ENCODE measurements around the gene L3MBTL2.

L3MBTL2 gene

DNA sequence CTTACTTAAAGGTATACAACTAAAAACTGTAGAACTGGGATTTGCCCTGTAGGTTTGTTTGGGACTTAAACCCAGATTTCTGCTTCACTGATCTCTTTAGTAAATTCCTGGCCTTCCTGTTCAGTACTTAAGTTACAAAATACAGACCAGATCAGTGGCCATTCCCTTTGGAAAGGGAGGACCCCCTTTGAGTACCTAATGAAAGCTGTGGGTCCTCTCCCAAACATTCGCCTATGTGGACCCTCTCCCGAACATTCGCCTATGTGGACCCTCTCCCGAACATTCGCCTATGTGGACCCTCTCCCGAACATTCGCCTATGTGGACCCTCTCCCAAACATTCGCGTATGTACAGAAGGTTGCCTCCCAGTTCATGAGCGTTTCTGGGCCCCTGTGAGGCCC, 10.3 kb downstream of the L3MBTL2 start:
- no peak for DNase-seq (ENCODE audit: low spot score)

DNA sequence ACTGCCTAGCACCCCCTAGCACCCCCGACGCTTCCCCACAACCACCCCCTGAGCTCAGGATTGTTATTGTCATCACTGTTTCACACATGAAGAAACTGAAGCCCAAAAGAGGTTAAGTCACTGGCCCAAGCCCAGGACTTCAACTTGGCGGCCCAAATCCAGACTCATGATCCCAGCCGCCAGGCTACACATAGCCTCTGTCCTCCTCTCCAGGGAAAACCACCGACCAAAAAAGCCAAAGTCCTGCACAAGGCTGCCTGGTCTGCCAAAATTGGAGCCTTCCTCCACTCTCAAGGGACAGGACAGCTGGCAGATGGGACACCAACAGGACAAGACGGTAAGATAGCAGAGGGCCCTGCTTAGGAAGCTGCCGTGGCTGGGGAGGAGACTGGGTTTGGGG, 10.8 kb downstream of the L3MBTL2 start:
- DNase-seq (ENCODE audit: low spot score) = no peak

DNA sequence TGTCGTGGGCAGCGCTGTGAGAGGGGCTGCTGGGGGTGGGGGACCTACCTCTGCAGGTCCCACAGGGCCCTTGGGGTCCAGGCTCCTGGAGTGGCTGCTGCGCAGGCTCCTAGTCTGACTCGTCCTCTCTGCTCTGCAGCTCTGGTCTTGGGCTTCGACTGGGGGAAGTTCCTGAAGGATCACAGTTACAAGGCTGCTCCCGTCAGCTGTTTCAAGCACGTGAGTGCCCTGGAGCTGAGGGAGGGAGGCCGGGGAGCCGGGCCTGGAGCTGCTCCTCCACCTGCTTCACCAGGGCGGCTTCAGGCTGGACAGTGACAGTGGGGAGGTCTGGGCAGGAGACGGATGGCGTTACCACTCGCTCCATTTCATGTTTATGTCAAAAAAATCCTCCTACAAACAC, 11.9 kb downstream of the L3MBTL2 start:
- DNase-seq (ENCODE audit: low spot score) = no peak

DNA sequence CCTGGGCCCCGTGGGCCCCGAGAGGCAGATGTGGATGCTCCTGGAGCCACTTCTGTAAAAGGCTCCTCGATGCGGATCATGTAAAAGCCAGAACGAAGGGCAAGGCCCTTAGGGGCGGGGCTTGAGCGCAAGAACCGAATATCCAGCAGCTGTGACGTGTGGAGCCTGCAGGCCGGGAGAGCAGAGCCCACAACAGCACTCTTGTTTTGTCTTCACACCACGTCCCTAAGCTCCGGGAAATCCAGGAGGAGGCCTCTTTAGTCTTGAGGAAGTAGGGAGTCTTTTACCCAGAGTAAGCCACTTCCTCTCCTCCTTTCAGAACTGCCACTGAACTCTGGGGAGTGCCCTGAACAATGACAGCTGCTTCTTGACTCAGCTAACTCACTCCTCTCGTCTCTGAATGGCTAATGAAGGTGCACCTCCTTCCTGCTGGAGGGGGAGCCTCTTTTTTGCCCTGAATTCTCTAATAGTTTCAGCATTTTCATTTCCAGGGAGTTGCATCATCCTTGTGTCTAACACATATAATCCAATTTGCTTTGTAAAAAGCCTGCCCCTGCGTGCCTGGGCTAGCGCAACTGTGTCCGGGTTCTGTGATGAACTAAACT, 12.5 kb downstream of the L3MBTL2 start:
- DNase-seq (ENCODE audit: low spot score) = no peak

DNA sequence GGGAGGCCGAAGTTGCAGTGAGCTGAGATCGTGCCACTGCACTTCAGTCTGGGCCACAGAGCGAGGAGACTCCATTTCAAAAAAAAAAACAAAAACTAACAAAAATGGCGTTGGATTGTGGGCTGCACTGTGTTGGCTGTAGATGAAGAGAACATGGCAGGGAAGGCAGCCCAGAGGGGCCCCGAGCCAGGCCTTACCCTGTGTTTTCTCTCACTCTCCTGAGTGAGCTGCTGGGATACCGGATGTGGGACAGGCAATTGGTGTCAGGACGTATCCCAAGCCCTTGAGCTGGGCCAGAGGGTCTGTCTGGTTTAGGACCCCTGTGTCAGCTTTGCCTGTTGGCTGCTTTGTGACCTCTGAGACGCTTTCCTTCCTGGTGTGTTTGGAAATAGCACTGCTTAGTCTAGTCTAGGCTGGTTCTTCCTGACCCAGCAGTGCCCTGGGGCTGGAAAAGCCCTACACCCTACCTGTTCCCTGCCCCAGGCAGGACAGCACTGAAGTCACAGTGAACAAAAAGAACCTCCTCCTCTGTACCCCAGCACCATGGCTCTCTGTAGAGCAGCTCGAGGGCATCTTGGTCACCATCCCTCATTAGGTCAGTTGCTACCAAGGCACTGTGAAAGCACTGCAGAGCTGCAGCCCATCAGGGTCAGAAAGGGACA, 17.9 kb downstream of the L3MBTL2 start:
- DNase-seq (ENCODE audit: low spot score) = no peak

DNA sequence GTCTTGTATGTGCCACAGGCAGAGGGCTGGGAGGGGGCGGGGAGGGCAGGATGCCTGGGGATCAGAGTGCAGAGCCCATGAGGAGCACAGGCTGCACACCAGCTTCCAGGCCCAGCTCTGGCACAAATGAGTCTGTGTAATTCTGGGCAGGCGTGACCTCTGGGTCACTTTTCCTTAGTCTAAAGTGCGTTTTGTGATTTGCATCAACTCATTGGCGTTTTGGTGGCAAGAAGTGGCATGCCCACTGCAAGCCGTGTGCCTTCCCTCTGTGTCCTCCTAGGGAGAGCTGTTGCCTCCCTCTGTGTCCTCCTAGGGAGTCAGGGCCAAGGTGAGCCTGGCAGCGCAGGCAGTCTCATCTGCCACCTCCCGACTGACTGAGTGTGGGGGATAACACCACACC, 18.4 kb downstream of the L3MBTL2 start:
- DNase-seq (ENCODE audit: low spot score) = no peak

DNA sequence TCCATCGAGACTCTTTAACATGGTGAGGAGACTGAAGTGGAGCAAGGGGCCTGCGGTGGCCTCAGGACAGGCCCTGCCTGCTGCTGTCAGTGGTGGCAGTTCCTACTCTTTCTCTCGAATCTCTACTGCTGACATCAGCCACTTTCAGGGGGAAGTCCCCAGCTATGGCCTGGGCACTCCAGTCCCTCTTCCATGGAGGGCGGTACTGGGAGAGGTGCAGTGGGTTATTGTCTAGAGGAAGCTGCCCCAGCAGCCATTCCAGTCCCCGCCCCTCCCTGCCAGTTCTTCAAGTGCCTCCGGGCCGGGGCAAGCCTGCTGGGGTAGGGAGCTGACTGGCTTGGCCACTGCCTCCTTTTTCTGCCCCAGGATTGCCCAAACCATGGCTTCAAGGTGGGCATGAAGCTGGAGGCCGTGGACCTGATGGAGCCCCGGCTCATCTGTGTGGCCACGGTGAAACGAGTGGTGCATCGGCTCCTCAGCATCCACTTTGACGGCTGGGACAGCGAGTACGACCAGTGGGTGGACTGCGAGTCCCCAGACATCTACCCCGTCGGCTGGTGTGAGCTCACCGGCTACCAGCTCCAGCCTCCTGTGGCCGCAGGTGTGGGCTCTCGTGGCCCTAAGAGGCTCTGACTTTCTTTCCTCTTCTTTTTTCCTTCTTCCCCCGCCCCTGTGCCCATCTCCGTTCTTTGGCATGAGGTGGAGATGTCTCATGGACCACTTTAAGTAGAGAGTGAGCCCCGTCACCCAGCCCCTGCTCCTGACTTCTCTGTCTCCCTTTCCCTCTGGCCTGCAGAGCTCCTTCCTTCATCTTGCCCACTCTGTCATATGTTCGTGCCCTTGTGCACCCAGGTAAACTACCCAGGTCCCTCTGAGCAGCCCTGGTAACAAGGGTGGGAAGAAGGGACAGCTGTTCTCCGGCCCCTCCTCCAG, 21.9 kb downstream of the L3MBTL2 start:
- no peak for DNase-seq (ENCODE audit: low spot score)

DNA sequence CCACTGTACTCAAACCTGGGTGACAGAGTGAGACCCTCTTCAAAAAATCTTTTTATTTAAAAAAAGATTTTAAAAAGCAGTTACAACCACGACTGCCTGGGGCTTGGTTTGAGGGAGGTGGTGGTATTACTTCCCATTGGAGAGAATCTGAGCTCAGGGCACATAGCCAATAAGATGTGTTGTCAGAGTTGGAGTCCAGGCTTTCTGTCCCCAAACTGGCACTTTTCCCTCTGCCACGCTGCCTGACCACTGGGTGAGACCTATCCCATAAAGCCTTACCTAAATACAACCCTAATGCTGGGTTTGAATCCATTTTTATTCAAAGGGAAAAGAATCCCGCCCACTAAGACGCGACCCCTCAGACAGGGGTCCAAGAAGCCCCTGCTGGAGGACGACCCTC, 24.1 kb downstream of the L3MBTL2 start:
- DNase-seq (ENCODE audit: low spot score) = no peak

DNA sequence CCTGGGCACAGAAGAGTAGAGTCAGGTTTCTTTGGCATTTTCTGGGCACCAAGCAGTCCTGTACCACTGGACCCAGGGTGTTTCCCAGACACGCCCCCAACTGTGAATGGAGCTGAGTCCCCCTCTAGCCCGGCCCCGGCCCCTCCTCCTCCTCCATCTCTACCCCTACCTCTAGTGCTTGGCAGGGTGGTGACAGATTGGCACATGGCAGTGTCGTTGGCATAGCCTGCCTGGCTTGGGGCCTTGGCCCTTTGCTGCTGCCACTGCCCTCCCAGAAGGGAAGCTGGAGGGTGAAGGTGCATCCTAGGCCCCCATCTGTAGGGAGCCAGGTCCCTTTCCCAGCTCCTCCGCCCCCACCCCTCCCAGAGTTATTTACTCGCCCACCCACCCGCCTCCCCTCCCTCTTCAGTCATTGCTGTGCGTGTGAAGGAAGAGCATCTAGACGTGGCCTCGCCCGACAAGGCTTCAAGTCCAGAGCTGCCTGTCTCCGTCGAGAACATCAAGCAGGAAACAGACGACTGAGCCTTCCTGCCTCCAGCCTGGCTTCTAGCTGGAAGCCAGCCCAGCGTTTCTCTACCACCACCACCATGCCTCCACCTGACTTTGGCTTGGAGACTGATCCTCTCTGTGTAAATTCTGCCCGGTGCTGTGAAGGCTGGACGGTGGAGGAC, 24.8 kb downstream of the L3MBTL2 start:
- DNase-seq (ENCODE audit: low spot score) = no peak

DNA sequence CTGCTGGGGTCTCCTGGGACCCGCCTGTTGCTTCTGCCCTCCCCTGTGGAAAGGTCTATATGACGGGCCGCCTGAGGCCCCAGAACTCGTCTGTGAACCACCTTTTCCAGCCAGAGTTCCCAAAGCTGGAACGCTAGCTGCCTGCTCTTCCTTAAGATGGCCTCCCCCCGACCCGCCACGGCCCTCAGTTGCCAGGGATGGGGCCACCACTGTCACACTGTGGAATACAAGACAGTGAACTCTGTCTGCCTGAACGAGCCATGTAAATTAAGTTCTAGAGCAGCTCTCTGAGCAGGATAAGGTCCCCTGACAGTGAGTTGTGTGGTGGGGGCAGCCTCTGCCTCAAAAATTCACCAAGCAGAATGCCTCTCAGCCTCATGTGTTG, 25.3 kb downstream of the L3MBTL2 start:
- no peak for DNase-seq (ENCODE audit: low spot score)

DNA sequence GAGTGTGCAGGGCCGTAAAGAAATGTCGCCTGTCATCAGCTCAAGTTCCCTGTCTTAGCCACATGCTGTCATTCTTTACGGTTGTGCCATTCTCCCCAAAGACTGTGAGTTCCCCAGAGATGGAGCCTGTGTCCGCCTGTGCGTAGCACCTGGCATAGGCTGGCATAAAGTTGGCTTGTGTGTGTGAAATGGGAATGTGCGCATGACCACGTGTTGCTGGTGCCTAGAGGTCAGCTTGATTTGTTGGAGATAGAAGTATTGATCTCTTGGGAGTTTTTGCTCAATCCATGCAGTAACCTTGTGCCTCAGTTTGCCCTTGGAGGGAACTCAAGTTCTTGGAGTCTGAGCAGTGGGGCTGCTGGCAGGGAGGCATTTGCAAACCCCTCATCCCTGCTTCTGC, 26.3 kb downstream of the L3MBTL2 start:
- DNase-seq (ENCODE audit: low spot score) = no peak

DNA sequence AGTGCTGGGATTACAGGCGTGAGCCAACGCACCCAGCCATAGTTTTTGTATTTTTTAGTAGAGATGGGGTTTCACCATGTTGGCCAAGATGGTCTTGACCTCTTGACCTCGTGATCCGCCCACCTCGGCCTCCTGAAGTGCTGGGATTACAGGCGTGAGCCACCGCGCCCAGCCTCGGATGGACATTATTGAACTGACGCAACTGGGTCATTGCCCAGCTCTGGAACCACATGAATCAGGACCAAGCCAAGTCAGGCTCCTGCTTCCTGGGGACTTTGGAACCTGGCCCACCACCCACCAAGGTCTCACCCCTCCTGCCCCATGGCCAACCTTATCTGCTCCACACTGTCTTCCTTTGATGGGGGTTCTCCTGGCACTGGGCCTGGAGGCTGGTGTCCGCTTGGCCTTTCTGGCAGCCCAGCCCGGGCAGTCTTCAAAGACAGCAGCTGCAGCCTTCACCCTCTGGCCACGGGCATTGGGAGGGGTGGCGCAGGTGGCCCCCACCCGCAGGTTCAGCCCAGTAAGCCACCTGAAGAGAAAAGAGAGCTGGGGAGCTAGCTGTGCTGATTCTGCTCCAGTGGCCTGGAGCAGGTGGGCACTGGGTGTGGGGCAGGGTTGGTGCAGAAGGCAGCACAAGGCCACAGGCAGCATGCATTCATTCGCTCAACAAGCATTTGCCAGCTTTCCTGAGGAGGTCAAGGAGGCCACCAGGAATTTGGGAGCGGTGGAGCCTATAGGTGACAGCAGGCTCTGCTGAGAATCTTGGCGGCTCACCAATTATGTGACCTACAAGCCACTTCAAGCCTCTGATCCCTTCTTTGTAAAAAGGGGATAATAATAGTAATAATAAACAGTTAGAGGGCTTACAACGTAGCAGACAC, 29.9 kb downstream of the L3MBTL2 start:
- no peak for DNase-seq (ENCODE audit: low spot score)

DNA sequence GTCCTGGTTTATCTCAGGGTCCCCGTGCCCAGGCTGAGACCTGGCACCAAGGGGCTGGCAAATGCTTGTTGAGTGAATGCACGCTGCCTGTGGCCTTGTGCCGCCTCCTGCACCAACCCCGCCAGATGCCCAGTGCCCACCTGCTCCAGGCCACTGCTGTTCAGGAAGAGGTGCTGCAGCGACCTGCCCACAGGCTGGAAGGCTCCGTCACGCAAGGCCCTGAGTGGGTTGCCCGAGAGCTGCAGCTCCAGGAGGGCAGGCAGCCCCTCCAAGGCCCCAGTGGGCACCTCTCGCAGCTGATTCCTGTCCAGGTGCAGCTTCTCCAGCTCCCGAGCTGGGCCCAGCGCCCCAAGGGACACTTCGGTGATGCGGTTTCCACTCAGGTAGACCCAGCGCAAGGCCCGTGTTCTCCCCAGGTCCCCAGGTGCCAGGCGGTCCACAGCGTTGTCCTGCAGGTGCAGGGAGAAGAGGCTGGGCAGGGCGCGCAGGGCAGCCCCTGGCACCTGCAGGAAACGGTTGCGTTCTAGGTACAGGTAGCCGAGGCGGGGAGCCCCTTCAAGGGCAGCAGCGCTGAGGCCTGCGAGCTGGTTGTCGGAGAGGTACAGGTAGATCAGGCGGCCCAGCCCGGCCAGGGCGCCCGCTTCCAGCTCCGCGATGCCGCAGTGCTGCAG, 32.1 kb downstream of the L3MBTL2 start:
- DNase-seq (ENCODE audit: low spot score) = no peak

DNA sequence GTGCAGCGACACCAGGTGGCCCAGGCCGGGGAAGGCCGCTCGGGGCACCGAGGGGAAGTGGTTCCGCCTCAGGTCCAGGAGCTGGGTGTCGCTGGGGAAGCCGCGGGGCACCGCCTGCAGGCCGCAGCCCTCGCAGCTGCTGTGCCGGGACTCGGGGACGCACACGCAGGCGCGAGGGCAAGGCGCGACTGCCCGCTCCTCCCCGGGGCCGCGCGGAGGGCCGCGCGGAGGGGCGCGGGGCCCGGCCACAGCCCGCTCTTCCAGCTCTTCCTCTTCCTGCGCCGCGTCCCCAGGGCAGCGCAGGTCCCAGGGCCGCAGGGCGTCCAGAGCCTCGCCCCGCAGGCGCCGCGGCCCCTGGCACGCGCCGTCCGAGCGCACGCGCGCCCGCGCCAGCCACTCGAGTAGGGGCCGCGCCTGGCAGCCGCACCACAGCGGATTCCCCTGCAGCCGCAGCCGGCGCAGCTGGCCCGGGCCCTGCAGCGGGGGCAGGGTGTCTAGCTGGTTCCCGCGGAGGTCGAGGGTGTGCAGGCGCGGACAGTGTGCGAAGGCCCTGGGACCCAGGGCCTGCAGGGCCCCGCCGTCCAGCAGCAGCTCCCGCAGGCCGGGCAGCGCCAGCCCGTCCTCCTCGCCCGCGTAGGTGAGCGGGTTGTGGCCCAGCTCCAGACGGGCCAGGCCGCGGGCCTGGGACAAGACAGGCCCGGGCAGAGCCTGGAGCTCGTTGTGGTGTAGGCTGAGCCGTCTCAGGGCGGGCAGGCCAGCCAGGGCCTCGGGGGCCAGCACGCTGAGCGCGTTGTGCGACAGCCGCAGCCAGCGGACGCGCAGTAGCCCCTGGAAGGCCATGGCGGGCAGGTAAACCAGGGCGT, 32.8 kb downstream of the L3MBTL2 start:
- DNase-seq (ENCODE audit: low spot score) = no peak

DNA sequence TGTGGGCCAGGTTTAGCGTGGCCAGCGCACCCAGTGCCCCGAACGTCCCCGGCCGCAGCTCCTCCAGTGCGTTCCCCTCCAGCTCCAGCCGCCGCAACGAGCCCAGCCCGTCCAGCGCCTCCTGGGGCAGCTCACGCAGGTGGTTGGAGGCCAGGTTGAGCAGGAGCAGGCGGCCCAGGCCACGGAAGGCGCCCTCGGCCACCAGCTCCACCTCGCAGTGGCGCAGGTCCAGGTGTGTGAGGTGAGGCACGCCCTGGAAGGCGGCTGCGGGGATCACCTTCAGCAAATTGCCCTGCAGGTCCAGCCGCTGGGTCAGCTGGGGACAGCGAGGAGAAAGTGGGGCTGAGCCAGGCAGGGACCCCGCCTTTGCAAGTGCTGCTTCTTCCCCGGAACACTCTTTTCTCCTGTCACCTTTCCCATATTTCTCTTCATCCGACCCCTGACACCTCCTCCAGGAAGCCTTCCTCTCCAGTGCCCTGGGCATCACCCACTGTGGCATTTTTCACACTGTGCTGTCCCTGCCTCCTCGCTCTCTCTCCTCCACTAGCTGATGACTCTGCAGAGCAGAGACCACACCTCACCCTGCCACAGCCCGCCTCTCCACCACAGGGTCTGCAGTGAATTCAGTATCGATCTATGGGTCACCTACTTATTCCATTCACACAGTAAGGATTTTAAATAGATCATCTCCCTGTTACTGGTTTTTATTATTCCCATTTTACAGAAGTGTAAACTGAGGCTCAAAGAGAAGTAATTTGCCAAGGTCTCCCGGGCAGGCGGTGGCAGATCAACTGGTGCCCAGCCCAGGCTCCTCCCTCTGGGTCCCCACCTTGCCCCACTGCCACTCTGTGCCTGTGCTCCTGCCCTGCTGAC, 33.7 kb downstream of the L3MBTL2 start:
- no peak for DNase-seq (ENCODE audit: low spot score)

DNA sequence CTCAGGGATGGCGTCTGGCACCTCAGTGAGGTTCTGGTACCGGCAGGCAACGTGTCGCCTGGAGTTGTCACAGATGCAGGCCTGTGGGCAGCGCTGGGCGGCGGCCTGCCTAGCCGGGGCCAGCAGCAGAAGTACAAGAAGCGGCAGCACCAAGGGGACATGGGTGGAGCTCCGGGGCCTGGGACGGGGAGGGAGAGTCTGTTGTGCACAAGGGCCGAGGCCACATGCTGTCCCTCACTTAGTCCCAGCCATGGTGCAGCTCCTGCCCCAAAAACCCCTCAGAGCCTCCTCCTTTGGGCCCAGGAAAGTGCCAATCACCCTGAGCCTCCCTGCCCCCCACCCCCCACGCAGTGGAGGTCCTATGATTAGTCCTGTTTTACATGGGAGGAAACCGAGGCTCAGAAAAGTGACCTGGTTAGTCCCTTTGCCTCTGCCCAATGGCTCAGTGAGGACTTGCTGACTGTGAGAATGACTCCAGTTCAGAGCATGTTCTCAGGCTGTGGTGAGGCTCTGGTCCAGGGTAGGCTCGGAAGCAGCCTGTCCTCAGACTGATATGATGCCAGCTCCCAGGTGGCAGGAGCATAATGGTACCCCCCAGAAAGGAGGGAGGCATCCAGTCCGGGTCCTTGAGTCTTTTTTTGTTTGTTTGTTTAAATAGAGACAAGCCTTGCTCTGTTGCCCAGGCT, 34.5 kb downstream of the L3MBTL2 start:
- no peak for DNase-seq (ENCODE audit: low spot score)

DNA sequence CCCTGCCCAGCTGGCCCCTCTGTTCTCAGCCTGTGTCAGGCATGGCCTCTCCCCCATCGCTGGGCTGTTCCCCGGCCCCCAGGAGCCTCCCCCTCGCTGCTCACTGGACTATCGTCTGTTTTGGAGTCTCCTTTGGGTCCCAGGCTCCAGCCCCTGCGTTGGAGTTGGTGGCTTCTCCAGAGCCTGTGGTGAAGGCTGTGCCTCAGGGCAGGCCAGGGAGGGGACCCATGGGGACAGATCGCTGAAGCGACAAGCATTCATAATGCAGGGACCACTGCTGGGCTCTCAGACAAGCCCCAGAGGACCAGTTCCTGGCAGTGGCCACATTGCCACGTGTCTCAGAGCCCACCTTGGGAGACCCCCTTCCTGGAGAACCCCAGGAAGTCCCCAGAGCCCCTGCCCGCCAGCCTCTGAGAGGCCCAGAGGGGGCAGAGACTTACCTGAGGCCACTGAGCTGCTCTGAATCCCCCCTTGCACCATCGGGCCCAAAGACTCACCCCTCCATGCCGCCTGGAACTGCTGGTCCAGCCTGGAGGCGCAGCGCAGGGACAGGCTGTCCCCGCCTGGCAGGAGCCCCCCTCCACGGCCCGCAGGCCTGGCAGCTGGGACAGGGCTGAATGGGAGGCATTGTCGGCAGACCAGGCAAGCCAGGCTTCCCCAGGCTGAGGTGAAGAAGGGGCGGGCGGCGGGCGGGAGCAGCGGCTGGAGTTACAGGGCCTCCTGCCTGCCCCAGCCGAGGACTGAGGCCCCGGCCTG, 35.4 kb downstream of the L3MBTL2 start, which contains the start of gene CHADL:
Gene CHADL (minus strand): TSS at position 555 of the 756 bp plus-strand sequence. CDS start 50 bp downstream, at position 505.
- no peak for DNase-seq (ENCODE audit: low spot score)
